Measurements from ENCODE around the gene MYOG. TPM values are rescaled to one million over a fixed set of nuclear protein-coding genes. Genes with fewer than 3 reads are reported as not detected.
A peak's percentile ranks its signal among the peaks of the same experiment; 100 is the strongest.

Gene MYOG
- not detected in 2 replicates for total RNA-seq (2022)
- not detected for Bru-seq, nascent RNA
- not detected for BruChase-seq, experiment 1, labeled RNA remaining after a 6-hour chase
- BruChase-seq, experiment 2, labeled RNA remaining after a 2-hour chase: not detected
- long read RNA-seq: 0 reads

GRCh38 chr1:203085528-203086406, at the start of gene MYOG:
Gene MYOG, minus strand, starts transcription at chr1:203086012. Its CDS starts 51 bp downstream, at chr1:203085961.
- POLR2A ChIA-PET: interaction anchor here (1.5 kb wide), 1 partner anchor 15 kb away, joined by 4 read pairs; no protein-coding TSS in a partner anchor
- no peak for TF ChIP-seq CTCF (IDR thresholded peaks at IDR 0.05; ENCODE audit: unreplicated experiment)
- DNase-seq (ENCODE audit: unreplicated experiment): no peak

DNA sequence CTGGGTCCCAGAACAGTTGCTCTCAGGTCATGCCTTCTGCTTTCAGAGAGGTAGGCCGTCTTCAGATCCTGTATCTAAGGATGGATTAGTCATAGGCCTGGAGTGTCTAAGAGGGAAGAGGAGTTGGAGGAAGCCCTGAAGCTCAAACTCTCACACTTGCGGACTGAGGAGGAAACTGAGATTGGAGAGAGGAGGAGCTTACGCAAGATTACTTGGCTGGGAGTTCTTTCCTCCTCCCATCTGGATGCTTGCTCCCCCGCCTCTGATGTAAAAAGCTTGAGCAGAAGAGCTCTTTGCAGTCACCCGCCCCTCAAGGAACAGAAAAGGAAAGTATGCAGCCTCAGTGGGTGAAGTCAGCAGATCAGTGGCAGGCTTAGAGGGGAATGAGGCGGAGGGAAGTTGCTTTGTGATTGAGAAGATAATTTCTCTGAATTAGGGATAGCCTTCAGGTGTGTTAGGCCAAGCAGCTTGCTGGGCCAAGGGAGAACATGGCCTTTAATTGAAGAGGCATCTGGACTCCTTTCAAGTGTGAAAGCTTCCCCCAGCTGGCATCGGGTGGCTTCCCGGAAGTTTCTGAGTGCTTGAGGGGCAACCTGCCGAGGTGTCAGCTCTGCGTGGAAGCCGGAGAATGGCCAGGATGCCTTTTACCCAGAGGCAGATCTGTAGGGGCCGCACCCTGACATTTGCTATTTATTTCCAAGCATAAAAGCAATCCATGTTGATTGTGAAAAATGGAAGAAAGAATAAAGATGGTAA, 48.3 kb upstream of the MYOG start:
- H3K27ac Mint-ChIP-seq (ENCODE audit: low read depth, unreplicated experiment): no peak overlapping the region
- ChIA-PET CTCF (interaction anchor here (0.7 to 4.9 kb wide), 12 partner anchors 8 to 134 kb away, joined by 3 to 33 read pairs (median 4); partner anchors contain the start of gene CHI3L1), POLR2A (no interaction called here)
- BruUV-seq (replicated peaks): no TSS peak
- no peaks in the 10 kb centered on the region for H3K9me3 Mint-ChIP-seq (ENCODE audit: unreplicated experiment)
- no peak for TF ChIP-seq CTCF (IDR thresholded peaks at IDR 0.05; ENCODE audit: unreplicated experiment)
- intact Hi-C loops (cut with micrococcal nuclease): no loop called here
- no peaks in the 10 kb centered on the region for H3K27me3 Mint-ChIP-seq (ENCODE audit: insufficient read depth, unreplicated experiment)
- DNase-seq (ENCODE audit: unreplicated experiment): peak; percentile 89
- peaks cover 17% of the 10 kb centered on the region for H3K4me1 Mint-ChIP-seq (ENCODE audit: insufficient read depth, unreplicated experiment)
- no peak overlapping the region for H3K4me3 Mint-ChIP-seq (ENCODE audit: unreplicated experiment)
- no peaks in the 10 kb centered on the region for H3K36me3 Mint-ChIP-seq (ENCODE audit: insufficient read depth, unreplicated experiment)

More at GRCh38 chr1:203085528-203086406, at the start of gene MYOG:
- H3K36me3 Mint-ChIP-seq (ENCODE audit: insufficient read depth, unreplicated experiment): no peaks in the 10 kb centered on the region
- no peaks in the 10 kb centered on the region for H3K9me3 Mint-ChIP-seq (ENCODE audit: unreplicated experiment)
- peaks cover 4% of the 10 kb centered on the region for H3K4me1 Mint-ChIP-seq (ENCODE audit: insufficient read depth, unreplicated experiment)
- H3K4me3 Mint-ChIP-seq (ENCODE audit: unreplicated experiment): no peak within 1 kb of the TSS
- H3K27ac Mint-ChIP-seq (ENCODE audit: low read depth, unreplicated experiment): no peak within 1 kb of the TSS
- no TSS peak for BruUV-seq (replicated peaks)
- intact Hi-C loops (cut with micrococcal nuclease): no loop called here
- peaks cover 19% of the 10 kb centered on the region for H3K27me3 Mint-ChIP-seq (ENCODE audit: insufficient read depth, unreplicated experiment)
- CTCF ChIA-PET: interaction anchor here (0.7 to 2.3 kb wide), 5 partner anchors 33 to 242 kb away, joined by 3 to 5 read pairs (median 4); no protein-coding TSS in a partner anchor

DNA sequence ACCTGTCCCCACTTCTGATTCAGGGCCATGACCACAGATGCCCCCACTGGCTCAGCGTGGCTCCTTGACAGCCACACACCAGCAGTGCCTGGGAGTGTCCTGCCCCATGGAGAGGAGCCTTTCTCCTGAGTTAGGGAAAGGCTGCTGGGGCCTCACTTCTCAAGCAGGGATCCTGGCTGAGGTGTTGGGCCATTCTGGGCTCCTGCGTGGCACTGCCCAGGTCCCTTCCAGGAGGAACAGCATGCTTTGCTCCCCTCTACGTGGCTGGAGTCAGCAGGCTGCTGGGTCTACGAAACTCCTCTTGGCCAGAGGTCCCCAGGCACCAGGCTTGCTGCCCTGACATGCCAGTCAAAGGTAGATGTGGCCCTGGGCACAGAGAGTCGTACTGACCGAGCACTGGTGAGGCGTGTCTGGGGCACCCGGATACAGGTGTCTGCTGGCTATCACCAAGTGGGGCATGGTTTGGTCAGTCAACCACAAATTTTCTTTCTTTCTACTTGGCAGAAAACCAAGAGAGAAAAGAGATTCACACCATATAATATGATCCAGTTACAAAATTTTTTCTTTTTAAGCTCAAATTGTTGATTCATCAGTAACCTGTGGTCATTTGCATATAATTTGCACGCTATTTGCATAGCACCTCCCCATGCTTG, 45.9 kb upstream of the MYOG start:
- TF ChIP-seq CTCF (IDR thresholded peaks at IDR 0.05; ENCODE audit: unreplicated experiment): no peak
- Mint-ChIP-seq H3K36me3 (ENCODE audit: insufficient read depth, unreplicated experiment) (no peaks in the 10 kb centered on the region), H3K27me3 (ENCODE audit: insufficient read depth, unreplicated experiment) (no peaks in the 10 kb centered on the region), H3K4me3 (ENCODE audit: unreplicated experiment) (no peak overlapping the region), H3K27ac (ENCODE audit: low read depth, unreplicated experiment) (no peak overlapping the region), H3K4me1 (ENCODE audit: insufficient read depth, unreplicated experiment) (peaks cover 31% of the 10 kb centered on the region), H3K9me3 (ENCODE audit: unreplicated experiment) (no peaks in the 10 kb centered on the region)
- no peak for DNase-seq (ENCODE audit: unreplicated experiment)
- ChIA-PET CTCF (interaction anchor here (1.4 to 4.9 kb wide), 8 partner anchors 14 to 136 kb away, joined by 3 to 33 read pairs (median 13); no protein-coding TSS in a partner anchor), POLR2A (interaction anchor here (0.7 to 1.4 kb wide), 5 partner anchors 10 to 121 kb away, joined by 3 to 4 read pairs (median 3); no protein-coding TSS in a partner anchor)
- intact Hi-C loops (cut with micrococcal nuclease): no loop called here
- no TSS peak for BruUV-seq (replicated peaks)

Measured in MCF 10A (cell line).